22Rv1 (cell line): ENCODE results near the gene ADCYAP1R1.

Source experiments
- H3K27ac ChIP-seq: fragments of 450-650 bp; 2 replicates; pipeline ENCODE4 v1.5.1; 2017
- CTCF ChIP-seq: fragments of 450-650 bp; IDR thresholded peaks from 2 replicates; pipeline ENCODE4 v1.5.1; 2017; ENCODE audit warnings: mild to moderate bottlenecking
- ZFX ChIP-seq: fragments of 450-650 bp; IDR thresholded peaks from 2 replicates; pipeline ENCODE4 v1.6.1; 2017; ENCODE audit warnings: antibody characterized with exemption, borderline replicate concordance

Gene ADCYAP1R1

GRCh38 chr7:31051598-31052486 lies at the start of gene ADCYAP1R1:
Gene ADCYAP1R1 (plus strand): TSS chr7:31052308. CDS start chr7:31063265, 10,957 bp downstream.
- no peak within 1 kb of the TSS for H3K27ac ChIP-seq
- peak; percentile 56 for TF ChIP-seq CTCF
- no peak for TF ChIP-seq ZFX

- no peak for TF ChIP-seq CTCF
- no peak for TF ChIP-seq ZFX
- no peak overlapping the region for H3K27ac ChIP-seq
Measured at GRCh38 chr7:31003097-31003496, 49.0 kb upstream of the ADCYAP1R1 start.

GRCh38 chr7:31003721-31004120 lies 48.4 kb upstream of the ADCYAP1R1 start:
- no peak overlapping the region for H3K27ac ChIP-seq
- TF ChIP-seq ZFX (no peak), CTCF (no peak)

GRCh38 chr7:31004393-31004792 lies 47.7 kb upstream of the ADCYAP1R1 start:
- no peak overlapping the region for H3K27ac ChIP-seq
- TF ChIP-seq ZFX, result no peak
- TF ChIP-seq CTCF, result no peak

GRCh38 chr7:31006857-31007256 lies 45.3 kb upstream of the ADCYAP1R1 start:
- H3K27ac ChIP-seq, result no peak overlapping the region
- TF ChIP-seq ZFX, result no peak
- no peak for TF ChIP-seq CTCF

- no peak overlapping the region for H3K27ac ChIP-seq
- no peak for TF ChIP-seq ZFX
- TF ChIP-seq CTCF, result no peak
Measured at GRCh38 chr7:31007634-31008033, 44.5 kb upstream of the ADCYAP1R1 start.

GRCh38 chr7:31014826-31015225 lies 37.3 kb upstream of the ADCYAP1R1 start:
- TF ChIP-seq CTCF (no peak), ZFX (no peak)
- no peak overlapping the region for H3K27ac ChIP-seq
